Measurements from ENCODE around the gene PGR.
A peak's percentile ranks its signal among the peaks of the same experiment; 100 is the strongest.

PGR gene

DNA sequence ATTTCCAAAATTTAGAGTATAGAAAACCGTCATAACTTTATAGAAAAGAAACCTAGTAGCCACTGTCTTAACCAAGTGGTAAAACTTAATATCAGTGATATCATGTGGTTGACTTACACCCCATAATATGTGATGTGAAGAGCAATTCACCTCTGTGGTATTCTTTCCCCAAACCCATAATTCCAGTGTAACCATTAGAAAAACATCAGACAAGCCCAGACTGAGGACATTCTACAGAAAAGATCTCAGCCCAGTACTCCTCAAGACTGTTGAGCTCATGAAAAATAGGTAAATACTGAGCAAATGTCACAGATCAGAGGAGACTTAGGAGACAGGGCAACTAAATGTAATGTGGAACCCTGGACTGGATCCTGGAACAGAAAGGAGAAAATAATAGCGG is 134.6 kb downstream of the PGR start:
- TF ChIP-seq, protein P1, sequence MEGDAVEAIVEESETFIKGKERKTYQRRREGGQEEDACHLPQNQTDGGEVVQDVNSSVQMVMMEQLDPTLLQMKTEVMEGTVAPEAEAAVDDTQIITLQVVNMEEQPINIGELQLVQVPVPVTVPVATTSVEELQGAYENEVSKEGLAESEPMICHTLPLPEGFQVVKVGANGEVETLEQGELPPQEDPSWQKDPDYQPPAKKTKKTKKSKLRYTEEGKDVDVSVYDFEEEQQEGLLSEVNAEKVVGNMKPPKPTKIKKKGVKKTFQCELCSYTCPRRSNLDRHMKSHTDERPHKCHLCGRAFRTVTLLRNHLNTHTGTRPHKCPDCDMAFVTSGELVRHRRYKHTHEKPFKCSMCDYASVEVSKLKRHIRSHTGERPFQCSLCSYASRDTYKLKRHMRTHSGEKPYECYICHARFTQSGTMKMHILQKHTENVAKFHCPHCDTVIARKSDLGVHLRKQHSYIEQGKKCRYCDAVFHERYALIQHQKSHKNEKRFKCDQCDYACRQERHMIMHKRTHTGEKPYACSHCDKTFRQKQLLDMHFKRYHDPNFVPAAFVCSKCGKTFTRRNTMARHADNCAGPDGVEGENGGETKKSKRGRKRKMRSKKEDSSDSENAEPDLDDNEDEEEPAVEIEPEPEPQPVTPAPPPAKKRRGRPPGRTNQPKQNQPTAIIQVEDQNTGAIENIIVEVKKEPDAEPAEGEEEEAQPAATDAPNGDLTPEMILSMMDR (IDR thresholded peaks at IDR 0.05; ENCODE audit: extremely low read depth, missing control alignments): no peak
- DNase-seq (ENCODE audit: low spot score): no peak

DNA sequence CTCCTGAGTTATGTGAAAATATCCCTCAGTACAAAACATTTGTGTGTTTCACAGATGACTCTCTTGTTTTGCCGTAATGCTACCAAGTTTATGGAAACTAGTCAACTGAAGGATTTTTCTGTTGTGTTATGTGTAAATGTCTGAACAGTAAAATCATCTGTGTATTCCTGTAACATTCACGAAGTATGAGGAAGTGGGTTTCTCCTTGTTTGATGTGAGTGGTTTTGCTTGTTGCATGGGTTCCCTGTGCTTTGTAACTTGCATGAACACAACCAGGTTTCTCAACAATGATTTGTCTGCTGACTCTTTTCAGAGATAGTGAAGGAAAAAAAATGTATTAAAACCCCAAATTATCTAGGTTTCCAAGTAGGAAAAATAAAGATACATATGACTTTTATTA is 138.1 kb downstream of the PGR start:
- DNase-seq (ENCODE audit: low spot score): no peak
- TF ChIP-seq, protein P1 (IDR thresholded peaks at IDR 0.05; ENCODE audit: extremely low read depth, missing control alignments): no peak

DNA sequence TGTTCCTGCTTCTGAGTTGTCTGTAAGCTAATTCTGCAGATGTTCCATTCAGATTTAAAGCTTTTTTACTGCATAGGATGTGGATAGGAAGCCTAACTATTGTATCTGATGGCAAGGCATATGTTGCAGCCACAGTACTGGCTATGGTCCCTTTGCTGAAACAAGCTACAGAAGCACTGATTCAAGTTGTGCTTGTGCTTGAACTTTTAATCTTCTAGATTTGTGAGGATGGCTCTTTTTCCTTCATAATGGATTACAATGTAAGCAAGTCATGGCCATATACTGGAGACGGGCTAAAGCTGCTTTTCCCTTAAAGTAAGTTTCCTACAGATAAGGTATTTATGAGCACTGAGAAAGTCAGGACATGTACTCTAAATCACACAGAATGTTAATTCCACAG is 138.7 kb downstream of the PGR start:
- DNase-seq (ENCODE audit: low spot score): no peak
- TF ChIP-seq, protein P1 (IDR thresholded peaks at IDR 0.05; ENCODE audit: extremely low read depth, missing control alignments): no peak

DNA sequence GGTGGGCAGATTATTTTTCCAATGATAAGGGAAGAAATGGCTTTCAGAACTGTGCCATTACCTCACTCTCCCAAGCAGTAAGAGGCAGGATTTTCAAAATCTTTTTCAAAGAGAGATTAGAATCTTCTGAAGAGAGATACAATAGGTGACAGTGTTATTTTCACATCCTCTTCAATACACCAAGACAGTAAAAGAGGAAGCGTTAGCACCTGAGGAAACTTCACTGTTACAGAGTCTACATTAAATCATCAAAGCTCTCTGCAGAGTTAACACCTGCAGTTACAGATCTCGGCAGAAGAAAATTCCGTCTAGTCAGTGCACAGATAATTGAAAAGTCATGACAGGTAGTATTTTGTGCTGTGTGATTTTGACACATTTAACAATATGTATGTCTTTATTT is 144.9 kb downstream of the PGR start:
- TF ChIP-seq, protein P1 (IDR thresholded peaks at IDR 0.05; ENCODE audit: extremely low read depth, missing control alignments): no peak
- peak; percentile 8 for DNase-seq (ENCODE audit: low spot score)

DNA sequence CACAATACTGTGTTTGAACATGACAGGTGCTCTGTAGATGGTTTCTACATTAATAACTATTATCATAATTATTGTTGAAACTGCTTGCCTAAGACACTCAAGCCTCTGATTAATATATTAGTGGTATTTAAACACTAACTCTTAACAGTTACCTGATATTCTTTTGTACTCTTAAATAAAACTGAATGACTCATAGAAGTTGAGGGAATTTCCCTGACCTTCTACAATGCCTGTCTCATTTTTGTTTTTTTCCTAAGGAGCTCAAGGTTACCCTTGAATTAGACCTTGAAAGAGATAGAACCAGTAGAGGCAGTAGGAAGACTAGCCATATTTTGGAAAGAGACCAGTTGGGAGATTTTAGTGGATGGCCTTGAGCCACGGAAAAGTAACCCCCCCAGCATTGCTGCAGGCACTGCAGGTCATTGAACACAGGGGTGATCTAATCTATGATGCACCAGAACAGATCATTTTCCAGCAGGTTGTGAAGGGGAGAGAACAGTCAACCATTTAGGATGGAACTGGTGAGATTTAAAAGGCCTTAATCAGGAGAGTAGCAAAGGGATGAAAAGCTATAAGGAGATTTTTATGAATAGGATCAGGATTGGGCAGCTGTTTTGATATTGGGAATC is 148.3 kb downstream of the PGR start:
- DNase-seq (ENCODE audit: low spot score): no peak
- TF ChIP-seq, protein P1 (IDR thresholded peaks at IDR 0.05; ENCODE audit: extremely low read depth, missing control alignments): no peak

DNA sequence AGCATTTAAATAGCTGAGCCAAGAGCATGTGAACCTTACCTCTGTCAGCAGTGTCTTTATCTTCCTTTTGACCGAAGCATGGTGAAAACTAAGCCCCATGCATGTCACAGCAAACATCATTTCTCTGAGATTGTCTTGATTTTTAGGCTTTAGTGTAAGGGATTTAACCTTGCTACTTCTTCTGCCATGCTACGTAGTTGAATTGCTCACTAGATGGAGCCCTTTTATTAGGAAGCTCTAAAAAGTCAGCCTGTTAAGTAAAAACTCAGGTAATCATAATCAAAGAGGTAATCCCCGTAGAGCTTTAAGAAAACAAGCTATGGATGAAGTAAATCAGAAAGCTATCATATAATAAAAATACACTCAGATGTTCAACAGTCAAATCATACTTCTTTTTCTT is 149.5 kb downstream of the PGR start:
- DNase-seq (ENCODE audit: low spot score): no peak

More for the DNA sequence above, 149.5 kb downstream of the PGR start:
- TF ChIP-seq, protein P1 (IDR thresholded peaks at IDR 0.05; ENCODE audit: extremely low read depth, missing control alignments): peak; percentile 22
